ENCODE measurements around the gene JMJD7.

DNA sequence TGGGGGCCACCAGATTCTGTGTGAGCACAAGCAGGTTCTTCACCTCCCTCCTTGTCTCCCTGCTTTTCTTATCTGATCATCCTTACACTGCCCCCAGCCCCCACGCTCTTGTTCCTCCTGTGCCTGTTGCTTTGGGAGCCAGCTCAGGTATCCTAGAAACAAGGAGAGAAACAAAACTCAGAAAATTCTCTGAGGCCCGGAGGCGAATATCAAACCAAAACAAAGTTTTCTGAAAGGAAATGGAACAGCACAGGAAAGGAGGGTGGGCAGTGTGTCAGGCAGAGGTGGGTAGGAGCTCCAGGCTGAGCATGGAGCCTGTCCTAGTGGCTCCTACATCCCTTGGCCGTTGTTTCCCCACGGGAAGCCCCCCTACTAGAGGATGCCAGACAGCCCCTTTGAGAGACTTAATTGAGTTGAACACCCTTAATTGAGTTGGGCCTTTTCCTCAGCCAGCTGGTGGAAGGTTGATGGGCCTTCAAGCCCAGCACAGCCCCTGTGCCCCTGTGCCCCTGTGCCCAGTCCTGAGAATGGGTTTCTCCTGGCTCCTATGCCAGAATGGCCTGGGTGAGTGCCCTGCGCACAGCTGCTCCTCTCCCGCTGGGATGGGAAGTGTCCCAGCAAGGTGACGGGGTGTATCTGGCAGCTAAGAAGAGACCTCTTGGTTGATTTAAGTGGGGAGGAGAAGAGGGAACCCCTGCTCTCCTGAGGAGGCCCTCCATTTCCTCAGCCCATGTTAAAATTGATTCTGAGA lies 22.8 kb upstream of the JMJD7 start:
- TF ChIP-seq, protein P1, sequence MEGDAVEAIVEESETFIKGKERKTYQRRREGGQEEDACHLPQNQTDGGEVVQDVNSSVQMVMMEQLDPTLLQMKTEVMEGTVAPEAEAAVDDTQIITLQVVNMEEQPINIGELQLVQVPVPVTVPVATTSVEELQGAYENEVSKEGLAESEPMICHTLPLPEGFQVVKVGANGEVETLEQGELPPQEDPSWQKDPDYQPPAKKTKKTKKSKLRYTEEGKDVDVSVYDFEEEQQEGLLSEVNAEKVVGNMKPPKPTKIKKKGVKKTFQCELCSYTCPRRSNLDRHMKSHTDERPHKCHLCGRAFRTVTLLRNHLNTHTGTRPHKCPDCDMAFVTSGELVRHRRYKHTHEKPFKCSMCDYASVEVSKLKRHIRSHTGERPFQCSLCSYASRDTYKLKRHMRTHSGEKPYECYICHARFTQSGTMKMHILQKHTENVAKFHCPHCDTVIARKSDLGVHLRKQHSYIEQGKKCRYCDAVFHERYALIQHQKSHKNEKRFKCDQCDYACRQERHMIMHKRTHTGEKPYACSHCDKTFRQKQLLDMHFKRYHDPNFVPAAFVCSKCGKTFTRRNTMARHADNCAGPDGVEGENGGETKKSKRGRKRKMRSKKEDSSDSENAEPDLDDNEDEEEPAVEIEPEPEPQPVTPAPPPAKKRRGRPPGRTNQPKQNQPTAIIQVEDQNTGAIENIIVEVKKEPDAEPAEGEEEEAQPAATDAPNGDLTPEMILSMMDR (IDR thresholded peaks at IDR 0.05), result no peak
- TF ChIP-seq POLR2A (IDR thresholded peaks at IDR 0.05), result no peak
